Fibroblast of mammary gland (primary cell): Measurements from ENCODE around the gene LHFPL5.

Experiments used
- DNase-seq: peaks from one replicate; pipeline ENCODE4 v3.0.0-alpha.2; 2010; ENCODE audit warnings: low read depth
- H3K4me3 ChIP-seq: 2 replicates; pipeline ENCODE4 v1.5.1; 2011; ENCODE audit warnings: low read depth, mild to moderate bottlenecking, low read length, moderate library complexity; ENCODE audit not compliant: control insufficient read depth
- TF ChIP-seq, protein P1 (sequence below): conservative IDR thresholded peaks from 2 replicates; pipeline ENCODE4 v1.5.1; 2011; ENCODE audit warnings: low read depth, low read length, inconsistent platforms; ENCODE audit not compliant: control insufficient read depth, insufficient read depth

LHFPL5 gene

DNA sequence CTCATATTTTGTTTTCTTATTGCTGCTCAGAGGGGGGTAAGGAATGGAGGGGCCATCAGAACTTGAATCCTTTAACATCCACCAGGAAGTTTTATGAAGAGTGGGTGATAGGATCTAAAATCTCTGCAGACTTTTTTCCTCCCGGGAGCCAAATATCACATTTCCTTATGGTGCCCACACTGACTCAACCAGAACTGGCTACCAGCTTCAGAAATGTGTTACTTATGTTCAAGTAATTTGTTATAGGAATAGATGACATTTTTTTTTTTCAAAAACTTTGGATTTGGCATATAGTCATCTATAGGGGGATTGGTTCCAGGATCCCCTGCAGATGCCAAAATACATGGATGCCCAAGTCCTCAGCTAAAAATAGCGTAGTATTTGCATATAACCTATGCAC lies 18.4 kb downstream of the LHFPL5 start:
- H3K4me3 ChIP-seq: no peak overlapping the region
- TF ChIP-seq, protein P1, sequence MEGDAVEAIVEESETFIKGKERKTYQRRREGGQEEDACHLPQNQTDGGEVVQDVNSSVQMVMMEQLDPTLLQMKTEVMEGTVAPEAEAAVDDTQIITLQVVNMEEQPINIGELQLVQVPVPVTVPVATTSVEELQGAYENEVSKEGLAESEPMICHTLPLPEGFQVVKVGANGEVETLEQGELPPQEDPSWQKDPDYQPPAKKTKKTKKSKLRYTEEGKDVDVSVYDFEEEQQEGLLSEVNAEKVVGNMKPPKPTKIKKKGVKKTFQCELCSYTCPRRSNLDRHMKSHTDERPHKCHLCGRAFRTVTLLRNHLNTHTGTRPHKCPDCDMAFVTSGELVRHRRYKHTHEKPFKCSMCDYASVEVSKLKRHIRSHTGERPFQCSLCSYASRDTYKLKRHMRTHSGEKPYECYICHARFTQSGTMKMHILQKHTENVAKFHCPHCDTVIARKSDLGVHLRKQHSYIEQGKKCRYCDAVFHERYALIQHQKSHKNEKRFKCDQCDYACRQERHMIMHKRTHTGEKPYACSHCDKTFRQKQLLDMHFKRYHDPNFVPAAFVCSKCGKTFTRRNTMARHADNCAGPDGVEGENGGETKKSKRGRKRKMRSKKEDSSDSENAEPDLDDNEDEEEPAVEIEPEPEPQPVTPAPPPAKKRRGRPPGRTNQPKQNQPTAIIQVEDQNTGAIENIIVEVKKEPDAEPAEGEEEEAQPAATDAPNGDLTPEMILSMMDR: no peak
- no peak for DNase-seq

DNA sequence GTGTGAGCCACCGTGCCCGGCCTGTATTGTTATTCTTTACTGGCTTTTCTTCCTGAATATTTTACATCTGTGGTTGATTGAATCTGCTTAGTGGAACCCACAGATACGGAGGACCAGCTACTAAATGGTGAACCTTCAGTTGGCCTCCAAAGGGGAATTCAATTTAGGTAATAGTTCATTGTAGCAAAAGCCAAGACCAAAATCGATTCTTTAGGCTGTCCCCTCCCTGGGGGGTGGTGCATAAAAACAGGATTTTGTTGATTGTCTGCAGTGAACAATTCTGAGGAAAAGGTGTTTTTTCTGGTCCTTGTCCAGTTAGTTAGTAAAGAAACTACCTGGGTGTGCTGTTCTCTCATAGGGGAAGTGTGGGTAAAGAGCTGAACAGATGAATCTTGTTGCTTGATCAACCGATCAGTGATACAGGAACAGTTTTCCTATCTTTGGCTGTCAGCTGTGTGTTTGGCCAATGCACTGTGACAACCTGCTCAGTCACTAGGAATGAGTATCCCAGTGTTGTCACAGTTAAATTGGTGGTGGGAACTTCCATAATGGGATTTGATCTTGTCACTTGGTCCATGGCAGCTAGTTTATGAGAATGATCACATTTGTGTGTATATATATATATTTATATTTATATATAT lies 19.5 kb downstream of the LHFPL5 start:
- no peak for DNase-seq
- no peak overlapping the region for H3K4me3 ChIP-seq
- TF ChIP-seq, protein P1: no peak

DNA sequence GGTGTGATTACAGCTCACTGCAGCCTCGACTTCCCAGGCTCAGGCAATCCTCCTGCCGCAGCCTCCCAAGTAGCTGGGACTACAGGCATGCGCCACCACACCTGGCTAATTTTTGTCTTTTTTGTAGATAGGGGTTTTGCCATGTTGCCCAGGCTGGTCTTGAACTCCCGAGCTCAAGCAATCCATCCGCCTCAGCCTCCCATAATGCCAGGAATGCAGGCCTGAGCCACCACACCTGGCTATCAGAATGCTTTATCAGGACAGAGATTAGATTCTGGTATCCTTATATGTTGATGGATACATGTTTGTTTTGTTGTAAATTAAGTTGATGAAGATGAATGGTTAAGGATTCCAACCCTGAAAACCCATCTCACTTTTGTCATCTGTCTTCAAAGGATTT lies 24.2 kb downstream of the LHFPL5 start:
- TF ChIP-seq, protein P1: no peak
- DNase-seq: no peak
- no peak overlapping the region for H3K4me3 ChIP-seq

DNA sequence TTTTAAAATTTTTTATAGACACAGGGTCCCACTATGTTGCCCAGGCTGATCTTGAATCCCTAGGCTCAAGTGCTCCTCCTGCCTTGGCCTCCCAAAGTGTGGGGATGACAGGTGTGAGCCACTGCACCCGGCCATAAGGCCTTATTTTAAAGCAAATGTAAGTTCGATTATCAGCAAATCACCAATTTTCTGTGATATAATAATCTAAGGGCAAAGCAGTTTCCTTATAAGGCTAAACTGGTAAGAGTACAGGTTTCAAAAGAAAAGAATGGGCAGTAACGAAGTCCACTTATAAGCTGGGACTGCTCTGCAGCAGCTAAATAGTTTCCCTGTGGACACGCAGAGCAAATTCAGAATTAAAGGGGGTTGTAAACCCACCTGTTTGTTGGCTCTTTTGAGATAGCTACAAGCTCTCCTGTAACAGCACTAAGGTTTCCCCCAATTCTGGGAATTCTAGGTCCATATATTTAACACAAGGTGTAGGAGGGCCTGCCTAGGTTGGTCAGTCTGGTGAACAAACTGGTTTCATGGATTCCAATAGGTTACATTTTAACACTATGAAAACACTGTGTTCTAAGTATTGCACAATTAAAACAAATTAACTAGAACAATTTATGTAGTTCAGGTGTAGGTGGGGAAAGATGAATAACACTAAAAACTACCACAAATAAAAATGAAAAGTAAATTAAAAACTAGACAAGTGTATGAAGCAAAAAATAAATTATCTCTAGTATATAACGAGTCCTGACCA lies 26.3 kb downstream of the LHFPL5 start:
- DNase-seq: no peak
- TF ChIP-seq, protein P1: no peak
- no peak overlapping the region for H3K4me3 ChIP-seq

DNA sequence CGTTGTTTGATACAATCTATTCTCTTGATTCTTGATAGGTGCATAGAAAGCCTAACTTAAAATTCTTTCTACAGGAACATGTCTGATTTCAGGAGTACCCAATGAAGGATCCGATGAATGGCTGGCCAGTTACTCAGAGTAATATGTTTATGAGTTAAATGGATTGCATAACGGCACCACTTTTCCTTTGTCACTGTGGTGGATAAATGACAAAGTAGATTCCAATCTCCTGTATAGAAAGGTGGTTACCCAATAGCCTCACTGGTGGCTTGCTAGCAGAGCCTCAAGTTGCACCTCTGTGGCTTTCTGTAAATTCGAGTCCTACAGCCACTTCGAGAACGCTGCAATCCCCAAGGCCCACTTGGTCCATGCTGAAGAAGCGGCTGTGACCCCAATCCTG lies 28.4 kb downstream of the LHFPL5 start:
- TF ChIP-seq, protein P1: no peak
- DNase-seq: peak; percentile 25
- no peak overlapping the region for H3K4me3 ChIP-seq

DNA sequence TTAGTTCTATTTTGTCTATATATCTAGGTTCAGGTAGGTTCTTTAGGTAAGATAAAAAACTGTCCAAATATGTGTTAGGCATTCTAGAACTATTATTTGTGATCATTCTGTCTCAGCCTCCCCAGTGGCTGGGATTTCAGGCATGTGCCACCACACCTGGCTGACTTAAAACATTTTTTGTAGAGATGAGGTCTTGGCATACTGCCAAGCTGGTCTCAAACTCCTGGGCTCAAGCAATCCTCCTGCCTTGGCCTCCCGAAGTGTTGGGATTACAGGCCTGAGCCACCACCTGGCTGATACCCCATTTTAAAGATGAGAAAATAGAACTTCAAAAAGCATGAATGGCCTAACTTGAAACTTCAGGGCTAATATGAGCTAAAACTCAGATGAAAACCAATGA lies 33.9 kb downstream of the LHFPL5 start:
- TF ChIP-seq, protein P1: no peak
- DNase-seq: no peak
- no peak overlapping the region for H3K4me3 ChIP-seq
